ENCODE data around the gene TMC5.
A peak's percentile ranks its signal among the peaks of the same experiment; 100 is the strongest.
"Not testable (repeated sequence)": the region's sequence is repeated elsewhere in the genome, so short reads cannot be mapped to it uniquely, and the experiment has no call there.

TMC5 gene
- 0 to 0.07 reads per million in 2 donors for total RNA-seq

DNA sequence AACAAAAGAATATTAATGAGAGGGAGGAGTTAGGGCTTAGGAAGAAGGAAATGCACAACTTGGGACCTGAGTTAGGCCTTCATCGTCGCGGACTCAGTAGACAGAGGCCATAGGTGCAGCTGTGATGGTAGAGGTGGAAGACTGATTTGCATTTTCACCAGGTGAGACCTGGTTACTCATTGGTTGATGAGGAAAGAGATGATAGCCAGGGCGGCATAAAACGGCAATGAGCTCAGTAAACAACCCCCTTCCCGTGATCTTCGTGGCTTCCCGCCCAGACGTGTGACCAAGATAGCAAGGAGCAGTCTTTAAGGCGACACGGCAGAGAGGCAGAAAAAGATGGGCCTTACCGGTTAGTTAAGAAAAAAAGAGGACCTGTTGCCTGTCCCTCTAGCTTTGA, at the start of gene TMC5:
Gene TMC5, plus strand, starts transcription at position 244 of the 400 bp plus-strand sequence. CDS start 22,156 bp downstream, outside the sequence.
- DNase-seq, result no peak

DNA sequence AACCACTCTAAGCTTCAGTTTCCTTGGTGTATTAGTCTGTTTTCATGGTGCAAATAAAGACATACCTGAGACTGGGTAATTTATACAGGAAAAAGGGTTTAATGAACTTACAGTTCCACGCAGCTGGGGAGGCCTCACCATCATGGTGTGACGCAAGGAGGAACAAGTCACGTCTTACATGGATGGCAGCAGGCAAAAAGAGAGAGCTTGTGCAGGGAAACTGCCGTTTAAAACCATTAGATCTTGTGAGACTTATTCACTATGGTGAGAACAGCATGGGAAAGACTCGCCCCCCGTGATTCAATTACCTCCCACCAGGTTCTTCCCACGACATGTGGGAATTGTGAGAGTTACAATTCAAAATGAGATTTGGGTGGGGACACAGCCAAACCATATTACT, 45.1 kb upstream of the TMC5 start:
- not testable (repeated sequence) for DNase-seq

DNA sequence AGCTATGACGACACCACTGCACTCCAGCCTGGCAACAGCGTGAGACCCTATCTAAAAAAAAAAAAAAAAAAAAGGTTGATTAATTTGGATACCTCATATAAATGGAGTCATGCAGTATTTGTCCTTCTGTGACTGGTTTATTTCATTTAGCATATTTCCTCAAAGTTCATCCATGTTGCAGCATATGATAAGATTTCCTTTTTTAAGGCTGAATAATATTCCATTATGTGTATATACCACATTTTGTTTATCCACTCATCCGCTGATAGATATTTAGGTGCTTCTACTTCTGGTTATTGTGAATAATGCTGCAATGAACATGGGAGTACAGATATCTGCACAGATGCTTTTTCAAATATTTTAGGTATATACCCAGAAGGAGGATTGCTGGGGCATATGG, 43.3 kb upstream of the TMC5 start:
- no peak for DNase-seq

DNA sequence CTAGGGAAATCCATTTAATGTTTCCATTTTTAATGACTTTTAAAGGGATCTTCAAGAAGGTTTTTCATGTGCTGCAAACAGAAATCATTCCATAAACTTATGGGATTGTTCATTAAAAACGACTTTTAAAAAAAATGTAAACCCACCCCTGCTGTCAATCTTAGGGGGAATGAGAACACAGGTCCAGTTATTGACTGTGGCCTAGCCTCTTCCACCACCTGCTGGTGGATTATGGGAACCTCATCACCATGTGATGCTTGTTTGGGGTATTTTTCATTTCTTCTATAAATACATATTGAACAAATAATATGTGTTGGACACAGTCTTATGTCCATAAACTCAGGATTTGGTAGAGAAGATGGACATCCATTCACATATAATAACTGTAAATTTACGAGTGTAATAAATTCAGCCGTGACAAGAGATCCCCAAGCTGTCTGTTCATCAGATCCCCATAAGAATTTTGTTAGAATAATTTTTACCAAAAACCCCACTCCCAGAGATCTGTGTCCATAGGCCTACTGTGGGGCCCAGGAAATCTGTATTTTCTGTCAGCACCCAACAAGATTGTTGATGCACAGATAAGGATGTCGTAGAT, 42.0 kb upstream of the TMC5 start:
- DNase-seq, result peak in 1 of 5 experiments; percentile 28

DNA sequence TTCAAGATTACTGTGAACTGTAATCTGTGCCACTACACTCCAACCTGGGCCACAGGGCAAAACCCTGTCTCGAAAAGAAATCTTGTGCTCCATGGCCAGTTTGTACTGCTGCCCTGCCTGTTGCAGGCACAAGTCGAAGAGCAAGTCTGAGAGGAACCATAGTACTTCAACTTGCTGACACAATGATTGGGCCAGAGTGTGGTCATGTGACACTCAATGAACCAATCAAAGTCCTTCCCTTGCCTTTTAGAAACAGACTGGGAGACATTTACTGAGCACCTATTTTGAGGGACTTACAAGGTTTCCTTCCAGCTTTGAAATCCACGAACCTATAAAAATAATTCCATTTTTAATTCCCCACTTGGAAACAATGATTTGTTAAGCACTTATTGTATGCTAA, 39.8 kb upstream of the TMC5 start:
- DNase-seq, result no peak

DNA sequence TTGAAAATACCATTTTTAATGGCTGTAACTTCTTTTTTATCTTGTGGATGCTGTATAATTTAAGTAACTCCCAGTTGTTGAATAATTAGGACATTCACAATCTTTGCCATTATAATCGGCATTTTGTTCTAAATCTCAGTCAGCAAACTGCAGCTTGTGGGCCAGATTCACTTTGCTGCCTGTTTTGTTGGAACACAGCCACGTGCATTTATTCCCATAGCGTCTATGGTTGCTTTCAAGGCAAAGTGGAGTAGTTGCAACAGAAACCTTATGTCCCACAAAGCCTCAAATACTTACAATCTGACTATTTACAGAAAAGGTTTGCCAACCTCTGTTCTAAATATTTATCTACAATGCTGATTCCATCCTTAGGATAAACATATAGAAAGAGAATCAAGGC, 39.2 kb upstream of the TMC5 start:
- no peak for DNase-seq

DNA sequence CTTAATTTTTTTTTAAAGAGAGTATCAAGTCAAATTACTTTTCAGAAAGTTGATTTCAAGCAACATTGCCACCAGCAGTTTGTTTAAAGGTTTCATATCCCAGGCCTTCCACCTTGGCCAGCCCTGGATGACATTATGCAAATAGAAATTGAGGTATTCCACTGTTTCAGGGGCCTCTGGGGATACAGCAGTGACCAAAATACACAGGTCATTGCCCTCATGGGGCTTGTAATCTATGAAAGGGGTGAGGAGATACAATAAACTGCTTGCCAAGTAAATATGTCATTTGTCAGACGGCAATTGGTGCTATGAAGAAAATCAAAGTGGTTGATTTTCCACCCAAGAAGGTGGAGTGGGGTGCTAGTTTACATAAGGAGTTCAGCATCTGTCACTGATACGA, 37.8 kb upstream of the TMC5 start:
- no peak for DNase-seq

GRCh38 chr16:19380328-19380727, 37.4 kb upstream of the TMC5 start:
- peak in 1 of 5 experiments; percentile 83 for DNase-seq

DNA sequence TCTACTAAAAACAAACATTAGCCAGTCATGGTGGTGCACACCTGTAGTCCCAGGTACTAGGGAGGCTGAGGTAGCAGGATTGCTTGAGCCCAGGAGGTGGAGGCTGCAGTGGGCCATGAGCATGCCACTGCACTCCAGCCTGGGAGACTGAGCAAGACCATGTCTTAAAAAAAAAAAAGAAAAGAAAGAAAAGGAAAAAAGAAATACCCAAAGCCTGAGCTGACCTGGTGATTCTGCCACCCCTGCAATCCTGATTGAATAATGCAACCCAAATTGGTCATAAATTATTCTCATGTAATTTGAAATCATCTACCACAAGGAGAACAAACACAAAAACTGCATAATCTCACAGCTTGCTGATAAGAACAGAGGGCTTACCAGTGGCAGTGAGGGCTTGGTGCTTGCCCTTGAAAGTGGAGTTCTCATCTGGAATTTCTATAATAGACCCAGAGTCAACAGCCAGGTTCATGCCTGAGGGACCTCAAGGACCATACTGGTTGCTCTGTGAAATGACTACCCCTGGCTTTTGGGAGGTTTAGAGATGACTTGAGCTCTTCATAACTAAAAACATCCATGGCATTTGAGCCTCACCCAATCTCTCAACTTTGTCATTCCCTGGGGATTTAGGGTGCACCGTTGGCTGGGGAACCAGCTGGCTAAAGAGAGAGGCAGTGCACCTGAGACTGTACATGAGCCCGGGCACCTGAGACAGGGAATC, 35.4 kb upstream of the TMC5 start:
- DNase-seq, result no peak

DNA sequence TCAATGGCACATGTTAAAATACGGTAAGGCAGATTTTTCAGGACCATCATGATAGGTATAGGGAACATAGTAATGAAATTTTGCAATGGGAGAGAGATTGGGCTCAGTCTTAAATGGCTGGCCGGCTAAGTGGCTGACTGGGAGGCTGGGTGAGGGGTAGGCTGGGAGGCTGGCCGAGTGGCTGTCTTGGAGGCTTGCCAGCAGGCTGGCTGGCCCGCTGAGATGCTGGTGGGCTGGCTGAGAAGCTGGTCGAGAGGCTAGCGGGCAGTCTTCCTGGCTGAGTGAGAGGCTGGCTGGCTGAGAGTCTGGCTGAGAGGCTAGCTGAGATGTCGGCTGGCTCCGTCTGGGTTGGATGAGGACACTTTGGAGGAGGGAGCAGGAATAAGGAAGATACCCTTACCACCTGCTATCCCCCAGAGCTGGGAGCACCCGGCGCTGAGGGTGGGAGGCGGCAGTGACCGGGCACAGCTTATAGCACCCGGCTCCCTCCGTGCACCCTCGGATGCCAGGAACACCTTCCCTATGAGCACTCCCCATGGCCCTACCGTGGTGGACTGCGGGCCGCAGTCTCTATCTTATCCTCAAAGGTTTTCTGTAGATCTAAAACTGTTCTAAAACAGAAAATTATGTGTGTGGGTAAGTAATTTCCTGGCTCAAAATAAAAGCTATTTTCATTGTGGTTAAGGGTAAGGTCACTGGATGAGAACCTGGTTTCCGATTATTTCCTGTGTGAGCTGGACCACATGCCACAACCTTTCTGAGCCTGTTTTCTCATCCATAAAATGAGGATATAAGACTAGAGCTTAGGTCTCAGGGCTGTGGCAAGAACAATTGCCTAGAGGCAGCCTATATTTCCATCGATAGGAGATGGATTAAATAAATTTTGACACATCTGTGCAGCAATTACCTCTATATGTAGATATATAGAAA, 34.5 kb upstream of the TMC5 start:
- DNase-seq, result peak in 1 of 5 experiments; percentile 34

GRCh38 chr16:19384656-19385055, 33.0 kb upstream of the TMC5 start:
- no peak for DNase-seq

DNA sequence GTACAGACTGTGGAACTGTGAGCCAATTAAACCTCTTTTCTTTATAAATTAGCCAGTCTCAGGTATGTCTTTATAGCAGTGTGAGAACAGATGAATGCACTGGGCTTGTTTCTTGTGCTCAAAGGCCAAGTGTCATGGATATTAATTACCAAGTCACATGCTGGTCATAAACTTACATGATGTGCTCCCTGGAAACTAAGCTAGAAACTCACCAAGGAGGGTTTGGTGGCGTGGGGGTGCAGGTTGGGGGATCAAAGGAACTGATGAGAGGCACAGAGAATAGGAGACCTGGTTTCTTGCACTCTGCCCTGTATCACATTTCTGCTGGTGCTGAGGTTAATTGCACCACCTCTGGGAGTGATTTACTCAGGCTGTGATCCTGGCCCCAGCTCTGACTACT, 31.2 kb upstream of the TMC5 start:
- no peak for DNase-seq

- DNase-seq, result peak in 2 of 5 experiments; percentile 14 to 52
These were observed 28.4 kb upstream of the TMC5 start for GRCh38 chr16:19389246-19389645.

DNA sequence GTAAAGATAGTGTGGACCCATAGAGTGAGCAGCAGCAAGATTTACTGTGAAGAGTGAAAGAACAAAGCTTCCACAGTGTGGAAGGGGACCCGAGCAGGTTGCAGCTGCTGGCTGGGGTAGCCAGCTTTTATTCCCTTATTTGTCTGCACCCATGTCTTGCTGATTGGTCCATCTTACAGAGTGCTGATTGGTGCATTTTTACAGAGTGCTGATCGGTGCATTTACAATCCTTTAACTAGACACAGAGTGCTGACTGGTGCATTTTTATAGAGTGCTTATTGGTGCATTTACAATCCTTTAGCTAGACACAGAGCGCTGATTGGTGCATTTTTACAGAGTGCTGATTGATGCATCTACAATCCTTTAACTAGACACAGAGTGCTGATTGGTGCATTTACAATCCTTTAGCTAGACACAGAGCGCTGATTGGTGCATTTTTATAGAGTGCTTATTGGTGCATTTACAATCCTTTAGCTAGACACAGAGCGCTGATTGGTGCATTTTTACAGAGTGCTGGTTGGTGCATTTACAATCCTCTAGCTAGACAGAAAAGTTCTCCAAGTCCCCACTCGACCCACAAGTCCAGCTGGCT, 26.4 kb upstream of the TMC5 start:
- not testable (repeated sequence) for DNase-seq

GRCh38 chr16:19392352-19392751, 25.3 kb upstream of the TMC5 start:
- DNase-seq, result no peak

DNA sequence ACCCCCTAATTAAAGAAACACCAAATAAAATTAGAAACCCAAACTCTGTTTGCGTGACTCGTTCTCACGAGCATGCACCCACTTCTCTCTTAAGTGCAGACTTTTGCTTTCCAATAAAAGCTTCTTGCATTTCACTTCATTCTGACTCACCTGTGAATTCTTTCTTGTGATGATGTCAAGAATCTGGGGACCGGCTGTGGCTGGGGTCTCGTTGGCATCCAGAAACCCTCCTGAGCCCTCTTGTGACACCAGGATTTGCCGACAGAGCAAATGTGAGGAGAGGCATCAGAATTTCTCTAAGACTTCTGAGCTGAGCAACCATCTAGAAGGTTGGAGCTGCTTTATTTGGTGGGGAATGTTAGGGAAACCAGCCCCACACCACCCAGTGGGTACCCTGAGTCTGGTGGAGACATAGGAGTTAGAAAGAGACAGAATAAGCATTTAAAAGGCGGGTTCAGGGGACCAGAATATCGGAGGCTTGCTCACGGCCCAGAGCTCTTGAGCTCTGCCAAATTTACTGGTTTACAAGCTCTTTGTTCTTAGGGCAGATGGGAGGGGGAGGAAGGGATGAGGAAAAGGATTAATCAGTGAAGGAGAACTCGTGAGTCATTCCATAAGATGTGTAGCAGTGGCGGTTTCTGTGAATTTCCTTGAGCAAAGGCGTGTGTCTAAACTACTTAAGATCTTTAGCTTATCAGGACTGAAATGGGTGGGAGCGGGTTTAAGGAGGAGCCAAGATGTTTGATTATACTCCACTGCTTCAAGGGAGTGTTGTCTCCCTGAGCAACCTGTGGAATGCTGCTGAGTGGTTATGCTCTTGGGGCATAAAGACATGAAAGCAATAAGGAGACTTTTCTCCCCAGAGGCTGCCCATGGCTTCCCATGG, 24.2 kb upstream of the TMC5 start:
- DNase-seq, result no peak

DNA sequence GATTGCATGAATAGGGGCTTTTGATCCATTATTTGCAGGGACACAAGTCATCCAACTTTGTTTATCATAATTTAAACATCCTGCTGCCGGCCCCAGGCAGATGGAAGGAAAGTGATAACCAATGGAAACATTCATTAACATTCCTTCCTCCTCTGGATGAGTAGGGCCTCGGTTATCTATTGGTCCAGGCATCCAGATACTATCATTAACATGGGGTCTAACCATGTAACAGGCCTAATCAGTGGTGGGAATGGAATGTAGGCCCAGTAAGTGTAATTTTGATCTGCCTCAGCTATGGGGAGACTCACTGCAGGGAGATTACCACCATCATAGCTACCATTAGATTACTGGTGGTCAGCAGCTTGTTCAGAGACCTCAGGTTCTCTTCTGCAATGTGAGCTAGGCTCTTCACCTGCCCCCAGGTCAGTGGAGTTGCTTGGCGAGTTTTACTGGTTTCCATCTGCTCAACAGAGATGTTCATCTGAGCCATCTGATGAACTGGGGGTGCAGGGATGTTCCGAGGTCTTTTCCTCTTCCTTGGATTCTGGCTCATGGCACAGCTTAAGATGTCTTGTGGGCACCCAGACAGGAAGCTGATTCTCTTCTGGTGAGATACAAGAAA, 21.9 kb upstream of the TMC5 start:
- not testable (repeated sequence) for DNase-seq

DNA sequence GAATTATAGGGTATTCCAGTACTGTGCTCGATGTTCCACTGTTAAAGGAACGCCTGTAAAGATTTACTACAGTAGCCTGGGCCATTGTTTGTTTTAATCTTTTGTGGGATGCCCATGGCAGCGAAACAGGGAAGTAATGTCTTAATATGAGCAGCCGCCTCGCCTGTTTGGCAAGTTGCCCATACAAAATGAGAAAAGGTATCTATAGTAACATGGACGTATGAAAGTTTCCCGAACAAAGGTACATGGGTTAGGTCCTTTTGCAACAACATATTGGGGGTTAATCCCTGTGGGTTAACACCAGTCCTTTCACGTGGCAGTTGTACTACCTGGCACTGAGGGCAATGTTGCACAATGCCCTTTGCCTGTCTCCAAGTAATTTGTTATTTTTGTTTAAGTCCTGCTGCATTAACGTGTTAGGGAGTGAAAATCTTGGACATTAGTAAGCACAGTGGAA, 21.1 kb upstream of the TMC5 start:
- DNase-seq, result no peak

DNA sequence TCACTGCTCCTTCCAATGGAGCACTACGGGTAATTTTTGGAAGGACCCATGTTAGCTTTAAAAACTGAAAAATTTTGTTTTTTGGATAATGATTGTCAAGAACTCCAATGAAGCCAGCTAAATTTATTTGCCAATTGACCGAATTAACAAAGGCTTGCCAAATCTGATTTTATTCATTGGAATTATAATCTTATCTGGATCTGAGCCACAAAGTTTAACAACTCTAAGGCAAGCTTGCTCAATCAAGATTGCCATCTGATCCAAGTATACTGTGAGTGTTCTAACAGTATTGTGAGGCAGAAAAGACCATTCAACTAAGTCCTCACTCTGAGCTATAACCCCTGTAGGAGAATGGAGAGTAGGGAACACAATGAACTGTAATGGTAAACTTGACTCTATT, 20.3 kb upstream of the TMC5 start:
- not testable (repeated sequence) for DNase-seq

DNA sequence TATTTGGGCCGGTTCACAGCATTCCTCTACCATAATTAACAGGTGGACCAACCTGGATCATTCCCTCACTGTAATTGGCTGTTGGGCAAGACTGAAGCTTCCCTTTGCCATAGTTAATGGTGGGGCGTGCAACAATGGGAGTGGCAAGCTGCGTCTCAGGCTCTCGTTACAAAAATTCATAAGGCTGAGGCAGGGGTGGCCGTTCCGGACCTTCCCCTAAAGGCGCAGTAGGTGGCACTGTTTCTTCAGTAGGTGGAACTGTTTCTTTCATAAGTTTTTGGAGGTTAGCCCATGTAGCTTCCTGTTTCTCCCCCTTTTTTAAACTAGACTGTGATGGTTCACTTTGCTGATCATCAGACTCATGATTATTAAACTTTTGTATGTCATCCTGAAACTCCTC, 17.0 kb upstream of the TMC5 start:
- DNase-seq, result no peak

DNA sequence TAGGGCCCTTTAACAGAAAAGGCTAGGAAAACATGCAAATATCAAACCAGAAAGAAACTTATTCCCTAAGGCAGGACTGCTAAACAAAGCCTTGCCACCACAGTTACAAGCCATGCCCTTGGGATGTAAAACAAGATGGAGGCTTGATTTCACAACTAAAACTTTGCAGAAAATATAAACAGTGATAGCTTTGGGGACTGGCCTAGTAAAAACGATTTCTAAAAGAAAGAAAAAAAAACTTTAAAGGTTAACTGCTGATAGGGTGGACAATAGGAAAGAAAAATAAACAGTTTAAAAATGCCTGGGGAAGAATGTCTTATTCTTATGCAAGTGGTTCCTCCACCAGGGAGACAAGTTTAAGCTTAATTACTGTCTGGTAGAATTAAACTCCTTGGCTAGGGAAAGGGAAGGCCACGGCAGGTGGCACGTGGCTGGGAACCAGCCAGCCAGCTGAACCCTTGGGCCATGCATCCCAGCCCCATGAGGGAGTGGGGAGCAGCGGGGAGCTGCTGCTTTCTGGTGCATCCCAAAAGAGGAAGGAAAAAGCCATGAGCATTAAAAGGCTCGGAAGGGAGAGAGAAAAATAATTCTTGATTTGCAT, 10.7 kb upstream of the TMC5 start:
- DNase-seq, result no peak

All from T-helper 2 cell (primary cell).